MM.1S (cell line): Measurements from ENCODE around the gene ATP1A4.

Experiments
- DNase-seq: peaks from one replicate; pipeline ENCODE4 v3.0.0-alpha.2; 2015
- H2AFZ ChIP-seq: fragments of 300-600 bp; sonication (generic); 2 replicates; pipeline ENCODE4 v1.6.0; 2016; ENCODE audit warnings: antibody characterized with exemption, low read length
- H3F3A ChIP-seq: fragments of 300-600 bp; sonication (generic); 2 replicates; pipeline ENCODE4 v1.6.1; 2016; ENCODE audit warnings: mild to moderate bottlenecking, antibody characterized with exemption, low read length, moderate library complexity, mixed read lengths; ENCODE audit not compliant: insufficient read depth
- H3K27ac ChIP-seq: fragments of 300-600 bp; sonication (generic); 2 replicates; pipeline ENCODE4 v1.5.1; 2016; ENCODE audit warnings: mild to moderate bottlenecking, low read length
- H3K27me3 ChIP-seq: fragments of 300-600 bp; sonication (generic); replicated peaks from 2 replicates; pipeline ENCODE4 v1.6.0; 2016; ENCODE audit warnings: low read length; ENCODE audit not compliant: insufficient read depth
- H3K36me3 ChIP-seq: fragments of 300-600 bp; sonication (generic); replicated peaks from 2 replicates; pipeline ENCODE4 v1.6.1; 2016; ENCODE audit warnings: mild to moderate bottlenecking, low read length, mixed read lengths; ENCODE audit not compliant: insufficient read depth
- H3K4me1 ChIP-seq: fragments of 300-600 bp; sonication (generic); 2 replicates; pipeline ENCODE4 v1.6.1; 2016; ENCODE audit warnings: low read length, mixed read lengths
- H3K4me2 ChIP-seq: fragments of 300-600 bp; sonication (generic); 2 replicates; pipeline ENCODE4 v1.6.0; 2016; ENCODE audit warnings: low read depth, low read length
- H3K4me3 ChIP-seq: fragments of 300-600 bp; sonication (generic); 2 replicates; pipeline ENCODE4 v1.5.1; 2016; ENCODE audit warnings: low read length, mixed read lengths
- H3K79me2 ChIP-seq: fragments of 300-600 bp; sonication (generic); 2 replicates; pipeline ENCODE4 v1.6.1; 2016; ENCODE audit warnings: mixed run types, low read length, mixed read lengths
- H3K9ac ChIP-seq: fragments of 300-600 bp; sonication (generic); 2 replicates; pipeline ENCODE4 v1.6.1; 2016; ENCODE audit warnings: low read length, mixed read lengths
- H3K9me2 ChIP-seq: fragments of 300-600 bp; sonication (generic); replicated peaks from 2 replicates; pipeline ENCODE4 v1.6.1; 2016; ENCODE audit warnings: mild to moderate bottlenecking, low read length, mixed read lengths; ENCODE audit not compliant: insufficient read depth
- H3K9me3 ChIP-seq: fragments of 300-600 bp; sonication (generic); replicated peaks from 2 replicates; pipeline ENCODE4 v1.6.1; 2016; ENCODE audit warnings: mild to moderate bottlenecking, low read length, mixed read lengths; ENCODE audit not compliant: insufficient read depth
- H4K20me1 ChIP-seq: fragments of 300-600 bp; sonication (generic); 2 replicates; pipeline ENCODE4 v1.6.1; 2016; ENCODE audit warnings: mild to moderate bottlenecking, low read length, moderate library complexity, mixed read lengths; ENCODE audit not compliant: insufficient read depth
- CTCF ChIP-seq: fragments of 300-600 bp; sonication (generic); IDR thresholded peaks from 2 replicates; pipeline ENCODE4 v1.5.1; 2016; ENCODE audit warnings: antibody characterized with exemption, low read length, mixed read lengths
- EZH2 ChIP-seq: fragments of 300-600 bp; sonication (generic); optimal IDR thresholded peaks from 2 replicates; pipeline ENCODE3; 2017; ENCODE audit warnings: low read depth, mild to moderate bottlenecking, antibody characterized with exemption, low read length, mixed read lengths
- EZH2phosphoT487 ChIP-seq: fragments of 300-600 bp; sonication (generic); IDR thresholded peaks from 2 replicates; pipeline ENCODE4 v1.6.1; 2018; ENCODE audit warnings: antibody characterized with exemption, low read length

Gene ATP1A4

GRCh38 chr1:160129558-160129957, 21.8 kb upstream of the ATP1A4 start:
- TF ChIP-seq EZH2 (no peak), EZH2phosphoT487 (no peak)
- DNase-seq, result no peak
- Histone ChIP-seq H3K4me2 (no peak overlapping the region), H3K4me3 (no peak overlapping the region), H2AFZ (no peak overlapping the region), H3K27ac (no peak overlapping the region), H3K9ac (no peak overlapping the region), H3K4me1 (no peaks in the 10 kb centered on the region), H3F3A (no peaks in the 10 kb centered on the region), H3K9me3 (no peaks in the 10 kb centered on the region), H3K9me2 (no peaks in the 10 kb centered on the region), H3K27me3 (no peaks in the 10 kb centered on the region), H4K20me1 (no peaks in the 10 kb centered on the region), H3K36me3 (no peaks in the 10 kb centered on the region), H3K79me2 (no peaks in the 10 kb centered on the region)

- H2AFZ ChIP-seq, result no peak overlapping the region
- H3K4me1 ChIP-seq, result no peaks in the 10 kb centered on the region
- H4K20me1 ChIP-seq, result no peaks in the 10 kb centered on the region
- H3K36me3 ChIP-seq, result no peaks in the 10 kb centered on the region
- no peak overlapping the region for H3K27ac ChIP-seq
- no peak for DNase-seq
- H3K9ac ChIP-seq, result no peak overlapping the region
- no peaks in the 10 kb centered on the region for H3K27me3 ChIP-seq
- H3F3A ChIP-seq, result no peaks in the 10 kb centered on the region
- no peaks in the 10 kb centered on the region for H3K9me3 ChIP-seq
- no peaks in the 10 kb centered on the region for H3K9me2 ChIP-seq
- H3K4me2 ChIP-seq, result no peak overlapping the region
- H3K4me3 ChIP-seq, result no peak overlapping the region
- no peaks in the 10 kb centered on the region for H3K79me2 ChIP-seq
- no peak for TF ChIP-seq EZH2
- no peak for TF ChIP-seq CTCF
- no peak for TF ChIP-seq EZH2phosphoT487
Observed at GRCh38 chr1:160129966-160130365, 21.4 kb upstream of the ATP1A4 start.

- H3K79me2 ChIP-seq, result no peaks in the 10 kb centered on the region
- no peak overlapping the region for H3K4me2 ChIP-seq
- no peaks in the 10 kb centered on the region for H3K9me3 ChIP-seq
- H3K36me3 ChIP-seq, result no peaks in the 10 kb centered on the region
- H3K27me3 ChIP-seq, result no peaks in the 10 kb centered on the region
- H3K4me1 ChIP-seq, result no peaks in the 10 kb centered on the region
- TF ChIP-seq EZH2phosphoT487, result no peak
- no peaks in the 10 kb centered on the region for H3F3A ChIP-seq
- H3K27ac ChIP-seq, result no peak overlapping the region
- H2AFZ ChIP-seq, result no peak overlapping the region
- H3K9me2 ChIP-seq, result no peaks in the 10 kb centered on the region
- no peaks in the 10 kb centered on the region for H4K20me1 ChIP-seq
- H3K4me3 ChIP-seq, result no peak overlapping the region
- DNase-seq, result no peak
- H3K9ac ChIP-seq, result no peak overlapping the region
Observed at GRCh38 chr1:160130486-160130885, 20.9 kb upstream of the ATP1A4 start.

- Histone ChIP-seq H3K9me2 (no peaks in the 10 kb centered on the region), H3K79me2 (no peaks in the 10 kb centered on the region), H3K27ac (no peak overlapping the region), H3F3A (no peaks in the 10 kb centered on the region), H3K4me3 (no peak overlapping the region), H4K20me1 (no peaks in the 10 kb centered on the region), H3K9ac (no peak overlapping the region), H2AFZ (no peak overlapping the region), H3K27me3 (no peaks in the 10 kb centered on the region), H3K9me3 (no peaks in the 10 kb centered on the region), H3K4me1 (no peaks in the 10 kb centered on the region), H3K4me2 (no peak overlapping the region), H3K36me3 (no peaks in the 10 kb centered on the region)
- no peak for DNase-seq
- TF ChIP-seq EZH2phosphoT487 (no peak), CTCF (no peak), EZH2 (no peak)
Observed at GRCh38 chr1:160130939-160131338, 20.5 kb upstream of the ATP1A4 start.
